Gastrocnemius medialis (tissue), 4 donors: ENCODE data around the gene ZDHHC14. TPM values are rescaled to one million over a fixed set of nuclear protein-coding genes. Genes with fewer than 3 reads are reported as not detected.

Experiments
- ATAC-seq, 2 donors: fragments of 150-250 bp; one replicate each; pipeline ENCODE4 v1.9.1; 2016
- DNase-seq, 2 donors: peaks; one replicate each; pipeline ENCODE4 v3.0.0-alpha.2; 2019
- H3K27ac ChIP-seq, 4 donors: fragments of 200-600 bp; sonication (generic); 1 replicate in 1 of 4; 2 replicates in 3 of 4; pipeline ENCODE4 v1.5.1; 2016 to 2018; ENCODE audit warnings: mild to moderate bottlenecking in 2 of 4, moderate library complexity in 1 of 4
- H3K27me3 ChIP-seq, 3 donors: fragments of 200-600 bp; sonication (generic) in 2 of 3; 1 replicate in 1 of 3; 2 replicates in 2 of 3; pipeline versions ENCODE4 v1.5.1 to v1.6.0; 2016 to 2019; ENCODE audit warnings: mild to moderate bottlenecking in 1 of 3, moderate library complexity in 1 of 3
- H3K36me3 ChIP-seq, 2 donors: fragments of 200-600 bp; sonication (generic) in 1 of 2; one replicate each; pipeline ENCODE4 v1.5.1; 2017 to 2018
- H3K4me1 ChIP-seq, 2 donors: fragments of 200-600 bp; sonication (generic) in 1 of 2; one replicate each; pipeline ENCODE4 v1.5.1; 2016 to 2017; ENCODE audit warnings: mild to moderate bottlenecking in 2 of 2
- H3K4me3 ChIP-seq, 4 donors: fragments of 200-600 bp; sonication (generic) in 3 of 4; 1 replicate in 1 of 4; 2 replicates in 3 of 4; pipeline ENCODE4 v1.5.1; 2016 to 2019; ENCODE audit warnings: mild to moderate bottlenecking in 2 of 4
- H3K9me3 ChIP-seq, 3 donors: fragments of 200-600 bp; sonication (generic) in 2 of 3; 1 replicate in 1 of 3; 2 replicates in 2 of 3; pipeline ENCODE4 v1.5.1; 2016 to 2019
- CTCF ChIP-seq, 5 experiments: fragments of 450-650 bp in 3 of 5; fragments of 200-600 bp in 2 of 5; sonication (generic) in 2 of 5; IDR thresholded peaks in 4 of 5; conservative IDR thresholded peaks in 1 of 5; 1 replicate in 4 of 5; 2 replicates in 1 of 5; pipeline ENCODE4 v1.5.1; 2016 to 2019; ENCODE audit warnings: antibody characterized with exemption in 5 of 5, mild to moderate bottlenecking in 3 of 5, moderate library complexity in 3 of 5
- POLR2A ChIP-seq, 2 donors: fragments of 450-650 bp; IDR thresholded peaks; one replicate each; pipeline ENCODE4 v1.6.1; 2017; ENCODE audit warnings: antibody characterized with exemption in 2 of 2, mild to moderate bottlenecking in 2 of 2, moderate library complexity in 2 of 2
- in situ Hi-C, 4 donors: fragments of 200-750 bp; cut with MboI; loops; one replicate each; pipeline versions ENCODE4 v1.15.0 to v1.8.0; 2017; ENCODE audit warnings: low sequenced_read_pairs in 4 of 4
- intact Hi-C: fragments of 100-400 bp; cut with DNase I; formaldehyde crosslinking; loops from one replicate; pipeline ENCODE4 v1.15.1; 2023; ENCODE audit warnings: low total_unique reads
- total RNA-seq, 4 donors: library from RNA; depleted of rRNA; stranded (reverse); fragments of >200 nt; gene quantifications; one replicate each; pipeline versions ENCODE4 v1.1.0 to v1.2.3, GENCODE V29; 2016

ZDHHC14 gene
- total RNA-seq, 4 donors from 2014 or later = 3.7 to 7.7 (median 5.9) TPM

- TF ChIP-seq CTCF (IDR thresholded peaks at IDR 0.05 in 4 of 5, conservative IDR thresholded peaks at IDR 0.05 in 1 of 5) = no peak
- TF ChIP-seq POLR2A (IDR thresholded peaks at IDR 0.05) = no peak
- no peaks in the 10 kb centered on the region for H3K4me1 ChIP-seq
- ATAC-seq = peak in 1 of 2 donors; percentile 76
- in situ Hi-C loops = no loop called here
- H3K27me3 ChIP-seq = no peaks in the 10 kb centered on the region
- intact Hi-C loops = no loop called here
- DNase-seq = no peak
- no peak overlapping the region for H3K27ac ChIP-seq
- no peaks in the 10 kb centered on the region for H3K36me3 ChIP-seq
- no peaks in the 10 kb centered on the region for H3K9me3 ChIP-seq
- H3K4me3 ChIP-seq = no peak overlapping the region
Measured at GRCh38 chr6:157682856-157683481, 302.0 kb downstream of the ZDHHC14 start.

GRCh38 chr6:157683707-157684106, 302.7 kb downstream of the ZDHHC14 start:
- no peaks in the 10 kb centered on the region for H3K27me3 ChIP-seq
- TF ChIP-seq POLR2A (IDR thresholded peaks at IDR 0.05) (no peak), CTCF (IDR thresholded peaks at IDR 0.05 in 4 of 5, conservative IDR thresholded peaks at IDR 0.05 in 1 of 5) (no peak)
- H3K4me3 ChIP-seq = no peak overlapping the region
- in situ Hi-C loops (no loop called here), intact Hi-C loops (no loop called here)
- ATAC-seq (no peak), DNase-seq (no peak)
- no peak overlapping the region for H3K27ac ChIP-seq
- H3K9me3 ChIP-seq = no peaks in the 10 kb centered on the region
- no peaks in the 10 kb centered on the region for H3K36me3 ChIP-seq
- H3K4me1 ChIP-seq = peaks cover 2 to 3% of the 10 kb centered on the region in 2 donors

- TF ChIP-seq POLR2A (IDR thresholded peaks at IDR 0.05) (no peak), CTCF (IDR thresholded peaks at IDR 0.05 in 4 of 5, conservative IDR thresholded peaks at IDR 0.05 in 1 of 5) (no peak)
- intact Hi-C loops (no loop called here), in situ Hi-C loops (no loop called here)
- DNase-seq (no peak), ATAC-seq (no peak)
- Histone ChIP-seq H3K27ac (no peak overlapping the region), H3K36me3 (no peaks in the 10 kb centered on the region), H3K9me3 (no peaks in the 10 kb centered on the region), H3K4me1 (peaks cover 8 to 9% of the 10 kb centered on the region in 2 donors), H3K4me3 (no peak overlapping the region), H3K27me3 (no peaks in the 10 kb centered on the region)
Measured at GRCh38 chr6:157684620-157685299, 303.8 kb downstream of the ZDHHC14 start.

GRCh38 chr6:157685596-157686280, 304.7 kb downstream of the ZDHHC14 start:
- TF ChIP-seq POLR2A (IDR thresholded peaks at IDR 0.05) (no peak), CTCF (IDR thresholded peaks at IDR 0.05 in 4 of 5, conservative IDR thresholded peaks at IDR 0.05 in 1 of 5) (no peak)
- Histone ChIP-seq H3K4me1 (peaks cover 8 to 9% of the 10 kb centered on the region in 2 donors), H3K36me3 (no peaks in the 10 kb centered on the region), H3K27ac (no peak overlapping the region), H3K4me3 (no peak overlapping the region), H3K27me3 (no peaks in the 10 kb centered on the region), H3K9me3 (no peaks in the 10 kb centered on the region)
- DNase-seq (no peak), ATAC-seq (no peak)
- intact Hi-C loops = no loop called here
- in situ Hi-C loops = no loop called here
